HG02798 (cell line): ENCODE results near the gene RGSL1.
"Not testable (repeated sequence)": the region's sequence is repeated elsewhere in the genome, so short reads cannot be mapped to it uniquely, and the experiment has no call there.

ENCODE experiments used
- ATAC-seq: cut with Tn5 transposase; IDR thresholded peaks from one replicate; pipeline ENCODE4 v1.9.1; 2021; ENCODE audit warnings: mild to moderate bottlenecking; ENCODE audit not compliant: unreplicated experiment, poor library complexity

Gene RGSL1

DNA sequence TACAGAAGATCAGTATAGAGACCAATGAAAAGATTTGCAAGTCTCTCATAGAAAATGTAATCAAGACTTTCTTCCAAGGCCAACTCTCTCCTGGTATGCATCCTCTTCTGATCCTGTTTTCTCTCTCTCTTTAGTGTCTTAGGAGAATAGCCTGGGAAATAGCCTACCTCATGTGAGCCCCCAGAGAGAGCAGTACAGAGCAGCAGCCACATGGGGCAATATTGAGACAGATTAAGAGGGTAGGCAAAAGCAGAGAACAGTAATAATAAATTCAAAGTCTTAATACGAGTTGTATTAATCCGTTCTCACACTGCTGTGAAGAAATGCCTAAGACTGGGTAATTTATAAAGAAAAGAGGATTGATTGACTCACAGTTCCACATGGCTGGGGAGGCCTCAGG is 77.7 kb downstream of the RGSL1 start:
- ATAC-seq = no peak

DNA sequence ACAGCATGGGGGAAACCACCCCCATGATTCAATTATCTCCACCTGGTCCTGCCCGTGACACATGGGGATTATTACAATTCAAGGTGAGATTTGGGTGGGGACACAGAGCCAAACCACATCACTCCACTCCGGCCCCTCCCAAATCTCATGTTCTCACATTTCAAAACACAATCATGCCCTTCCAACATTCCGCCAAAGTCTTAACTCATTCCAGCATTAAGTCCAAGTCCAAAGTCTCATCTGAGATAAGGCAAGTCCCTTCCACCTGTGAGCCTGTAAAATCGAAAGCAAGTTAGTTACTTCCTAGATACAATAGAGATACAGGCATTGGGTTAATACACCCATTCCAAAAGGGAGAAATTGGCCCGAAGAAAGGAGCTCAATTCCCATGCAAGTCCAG is 78.3 kb downstream of the RGSL1 start:
- not testable (repeated sequence) for ATAC-seq

DNA sequence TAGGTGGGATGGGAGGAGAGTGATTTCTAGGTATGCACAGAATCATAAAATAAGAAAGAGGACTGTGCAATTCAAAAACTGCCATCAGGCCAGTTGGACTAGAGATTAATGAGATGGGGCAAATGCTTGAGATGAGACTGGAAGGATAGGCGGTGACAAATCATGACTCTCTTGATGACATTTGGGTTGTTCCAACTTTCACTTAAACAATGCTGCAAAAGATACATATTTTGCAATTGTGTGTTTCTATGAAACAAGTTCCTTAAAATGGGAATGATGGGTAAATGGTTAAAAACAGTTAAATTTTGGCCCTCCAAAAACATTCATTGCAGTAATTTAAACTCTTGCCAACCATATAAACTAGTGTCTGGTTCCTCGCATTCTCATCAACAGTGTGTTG is 84.0 kb downstream of the RGSL1 start:
- no peak for ATAC-seq

DNA sequence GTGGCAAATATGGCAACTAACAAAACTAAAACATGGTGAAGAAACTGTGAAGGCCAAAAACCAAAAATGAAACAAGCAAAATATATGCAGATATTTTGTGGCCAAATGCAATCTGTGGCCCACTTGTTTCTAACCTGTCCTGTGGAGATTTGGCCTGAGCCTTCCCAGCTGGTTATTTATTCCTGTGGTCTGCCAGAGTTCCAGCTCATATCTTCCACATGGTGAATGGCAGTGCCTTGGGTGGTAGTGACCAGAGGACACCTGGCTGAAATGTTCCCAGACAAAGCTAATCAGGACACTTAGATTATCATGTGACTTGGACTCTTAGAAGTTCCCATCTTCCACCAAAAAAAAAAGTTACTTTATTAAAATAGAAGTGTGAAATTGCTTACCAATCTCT is 99.4 kb downstream of the RGSL1 start:
- ATAC-seq = no peak

DNA sequence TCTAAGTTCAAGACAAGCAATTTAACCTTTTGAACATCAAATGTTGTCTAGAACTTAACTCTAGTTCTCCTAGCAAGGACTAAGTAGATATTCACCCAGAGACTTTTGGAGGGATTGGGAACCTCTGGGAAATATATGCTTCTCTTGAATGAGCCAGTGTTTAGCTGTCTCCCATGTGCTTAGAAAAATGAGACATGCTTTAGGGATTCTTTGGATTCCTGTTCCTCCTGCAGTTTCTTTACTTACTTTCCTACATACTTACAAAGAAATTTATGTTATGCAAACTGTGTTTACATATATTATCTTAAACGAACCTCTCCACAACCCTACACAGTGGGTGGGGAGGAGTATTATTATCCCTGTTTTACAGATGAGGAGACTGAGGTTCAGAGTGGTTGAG is 99.9 kb downstream of the RGSL1 start:
- ATAC-seq = no peak

DNA sequence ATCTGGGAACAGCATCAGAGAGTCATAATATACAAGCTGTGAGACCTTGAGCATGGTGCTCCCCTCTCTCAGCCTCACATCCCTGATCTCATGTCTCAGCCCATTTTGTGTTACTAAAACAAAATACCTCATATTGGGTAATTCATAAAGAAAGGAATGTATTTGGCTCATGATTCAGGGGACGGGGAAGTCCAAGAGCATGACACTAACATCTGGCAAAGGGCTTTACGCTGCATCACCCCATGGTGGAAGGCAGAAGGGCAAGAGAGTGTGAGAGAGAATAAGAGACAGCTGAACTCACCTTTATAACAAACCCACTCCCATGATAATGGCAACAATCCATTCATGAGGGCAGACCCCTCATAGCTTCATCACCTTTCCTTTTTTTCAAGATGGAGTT is 102.6 kb downstream of the RGSL1 start:
- ATAC-seq = no peak

DNA sequence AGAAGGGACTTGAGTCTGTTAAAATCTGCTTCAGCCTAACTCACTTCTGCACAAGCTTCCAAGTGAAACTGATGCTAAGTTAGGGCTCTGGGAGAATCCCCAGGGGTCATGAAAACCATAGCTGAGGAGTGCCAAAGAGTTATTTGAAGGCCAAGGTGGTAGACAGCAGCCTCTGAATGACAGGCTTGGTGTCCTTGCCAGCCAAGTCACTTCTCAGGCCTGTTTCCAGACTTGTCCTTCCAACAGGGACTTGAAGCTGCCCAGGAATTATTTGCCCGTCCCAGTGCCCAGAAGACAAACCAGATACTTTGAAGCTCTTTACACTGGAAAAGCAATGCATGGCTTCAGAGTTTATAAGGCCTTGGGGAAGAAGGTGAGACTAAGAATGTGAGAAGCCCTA is 105.5 kb downstream of the RGSL1 start:
- no peak for ATAC-seq

DNA sequence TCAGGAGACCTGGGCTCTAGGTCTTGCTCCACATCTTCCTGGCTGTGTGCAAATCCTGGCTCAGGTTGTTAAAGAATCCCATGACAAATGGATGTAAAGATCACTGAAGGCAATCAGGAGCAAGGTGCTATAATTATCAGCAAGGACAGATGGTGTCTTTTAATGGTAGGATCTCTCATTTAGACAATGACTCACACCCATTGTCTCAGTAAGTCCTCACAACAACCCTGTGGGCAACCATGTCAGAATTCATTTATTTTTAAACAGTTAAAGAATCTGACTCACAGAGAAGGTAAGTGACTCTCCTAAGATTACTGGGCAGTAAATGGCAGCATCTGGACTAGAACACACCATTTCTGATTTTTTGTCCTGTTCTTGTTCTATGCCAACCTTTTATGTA is 106.3 kb downstream of the RGSL1 start:
- ATAC-seq = no peak

DNA sequence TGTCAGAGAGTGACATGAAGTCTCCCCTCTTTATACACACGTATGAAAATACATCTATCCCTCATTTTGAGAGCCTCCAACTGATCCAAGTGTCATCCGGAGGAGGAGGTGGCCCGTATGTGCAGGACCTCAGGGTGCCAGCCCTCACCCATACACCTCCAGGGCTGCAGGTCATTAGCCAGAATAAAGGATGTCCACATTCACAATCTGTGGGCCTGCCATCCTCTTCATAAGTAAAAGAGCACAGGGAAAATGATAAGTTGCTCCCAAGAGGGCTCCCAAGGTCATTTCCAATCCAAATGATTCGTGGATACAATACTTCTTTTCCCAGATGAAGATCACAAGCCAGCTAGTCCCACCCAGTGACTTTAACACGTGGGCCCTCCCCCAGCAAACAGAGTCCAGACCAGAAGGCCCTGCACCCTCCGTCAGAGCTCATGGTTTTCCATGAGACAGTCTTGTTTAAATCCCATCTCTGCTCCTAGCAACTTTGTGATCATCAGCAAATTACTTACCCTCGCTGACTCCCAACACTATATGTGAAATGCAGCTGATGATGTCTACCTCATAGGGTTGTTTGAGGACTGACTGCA is 110.5 kb downstream of the RGSL1 start:
- no peak for ATAC-seq

DNA sequence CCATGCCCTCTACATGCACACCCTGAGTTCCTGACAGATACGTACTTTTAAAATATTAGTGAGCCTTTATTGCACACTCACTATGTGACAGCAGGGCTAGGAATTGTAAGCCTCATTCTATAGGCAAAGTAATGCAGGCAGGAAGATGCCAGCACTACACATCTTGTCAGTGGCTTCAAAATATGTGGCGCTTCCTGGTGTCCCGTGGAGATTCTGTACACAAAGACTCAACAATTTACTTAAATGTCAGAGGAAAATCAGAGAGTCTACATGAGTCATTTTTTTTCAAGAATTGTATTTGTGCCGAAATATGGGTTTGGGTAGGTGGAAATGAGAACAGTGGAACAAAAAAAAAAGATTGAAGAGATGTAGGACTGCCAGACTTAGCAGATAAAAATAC is 111.5 kb downstream of the RGSL1 start:
- no peak for ATAC-seq

DNA sequence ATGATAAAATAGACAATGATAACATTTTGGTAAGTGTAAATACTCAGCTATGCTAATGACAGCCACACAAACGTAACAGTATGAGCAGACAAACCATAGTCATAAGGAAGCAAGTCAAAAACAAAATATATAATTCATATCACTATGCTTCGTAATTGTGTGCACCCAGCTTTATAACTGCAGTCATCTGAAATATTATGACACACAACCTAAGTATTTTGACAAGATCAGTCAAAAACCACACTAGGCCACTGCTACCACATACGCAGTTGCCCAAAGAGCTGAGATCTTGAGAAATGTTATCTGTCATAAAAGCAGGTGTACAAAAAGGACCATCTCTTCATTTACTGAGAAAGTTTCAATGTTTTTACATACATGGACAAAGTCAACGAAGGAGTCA is 113.1 kb downstream of the RGSL1 start:
- ATAC-seq = no peak

DNA sequence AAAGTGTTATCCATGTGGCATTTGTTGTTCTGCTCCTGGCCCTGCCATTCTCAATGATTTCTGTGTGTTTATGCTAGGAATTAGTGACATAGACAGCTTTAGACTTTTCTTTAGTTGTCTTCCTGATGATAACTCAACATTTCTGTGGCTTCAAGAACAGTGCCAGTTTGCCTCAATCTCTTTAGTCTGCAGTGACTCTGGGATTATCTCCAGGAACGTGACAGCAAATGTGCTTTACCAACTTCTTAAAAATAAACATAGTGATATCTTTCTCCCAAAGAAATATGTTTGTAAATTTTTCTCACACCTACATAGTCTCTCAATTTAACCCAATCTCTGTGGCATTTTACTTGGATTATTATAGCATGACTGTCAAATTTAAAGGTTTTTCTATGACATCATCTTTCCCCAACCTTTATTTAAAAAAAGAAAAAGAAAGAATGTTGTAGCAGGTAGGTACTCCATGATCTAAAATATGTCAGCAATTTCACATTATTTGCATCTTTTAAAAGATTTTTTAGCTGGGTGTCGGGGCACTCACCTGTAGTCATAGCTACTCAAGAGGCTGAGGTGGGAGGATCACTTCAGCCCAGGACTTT is 114.6 kb downstream of the RGSL1 start:
- no peak for ATAC-seq

DNA sequence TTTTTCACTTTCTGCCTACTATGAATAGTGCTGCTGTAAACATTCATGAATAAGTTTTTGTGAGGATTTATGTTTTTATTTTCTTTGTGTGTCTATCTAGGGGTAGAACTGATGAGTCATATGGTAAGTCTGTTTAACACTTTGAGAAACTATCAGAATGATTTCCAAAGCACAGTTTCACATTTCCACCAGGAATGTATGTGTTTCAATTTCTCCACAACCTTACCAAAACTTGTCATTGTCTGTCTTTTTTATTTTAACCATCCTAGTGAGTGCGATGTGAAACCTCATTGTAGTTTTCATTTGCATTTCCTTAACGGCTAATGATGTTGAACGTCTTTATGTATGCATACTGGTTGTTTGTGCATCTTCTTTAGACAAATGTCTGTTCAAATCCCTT is 115.6 kb downstream of the RGSL1 start:
- no peak for ATAC-seq

DNA sequence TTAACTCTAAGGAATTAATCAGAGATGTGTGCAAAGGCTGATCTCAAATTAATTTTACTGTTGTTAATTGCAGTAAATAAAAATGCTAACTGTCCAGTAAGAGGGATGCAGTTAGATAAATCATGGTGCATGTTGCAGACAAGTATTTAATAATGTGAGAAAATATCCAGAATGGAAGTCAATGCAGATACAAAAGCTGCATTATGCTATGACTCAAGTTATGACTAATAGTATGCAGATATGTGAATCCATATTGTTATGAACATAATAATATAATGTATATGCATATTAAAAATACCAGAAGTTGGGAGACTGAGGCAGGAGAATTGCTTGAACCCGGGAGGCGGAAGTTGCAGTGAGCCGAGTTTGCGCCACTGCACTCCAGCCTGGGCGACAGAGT is 117.7 kb downstream of the RGSL1 start:
- no peak for ATAC-seq

DNA sequence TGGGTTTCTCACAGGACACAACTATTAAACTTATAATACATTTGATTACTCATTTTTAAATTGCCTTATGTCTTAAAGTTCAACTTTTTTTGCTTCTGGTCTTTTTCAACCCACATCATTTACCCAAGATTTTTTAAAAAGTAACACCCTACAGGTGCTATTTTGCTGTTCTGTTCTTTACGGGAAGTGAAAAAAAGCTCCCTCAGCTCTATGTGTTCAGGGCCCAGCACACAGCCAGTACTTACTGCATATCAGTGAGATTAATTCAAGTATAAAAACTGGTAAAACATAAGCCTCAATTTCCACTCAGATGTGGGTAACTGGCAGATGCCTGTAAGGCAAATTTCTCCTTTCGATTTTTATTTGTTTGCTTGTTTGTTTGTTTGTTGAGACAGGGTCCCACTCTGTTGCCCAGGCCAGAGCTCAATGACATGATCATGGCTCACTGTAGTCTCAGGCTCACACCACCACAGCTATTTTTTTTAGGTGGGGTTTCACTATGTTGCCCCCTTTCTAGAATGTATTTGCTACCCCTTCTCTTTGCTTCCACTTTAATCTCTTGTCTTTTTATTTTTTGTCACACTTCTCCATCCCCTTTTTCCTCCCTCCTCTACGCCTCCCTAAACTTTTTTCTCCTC is 118.8 kb downstream of the RGSL1 start:
- peak; percentile 60 for ATAC-seq

DNA sequence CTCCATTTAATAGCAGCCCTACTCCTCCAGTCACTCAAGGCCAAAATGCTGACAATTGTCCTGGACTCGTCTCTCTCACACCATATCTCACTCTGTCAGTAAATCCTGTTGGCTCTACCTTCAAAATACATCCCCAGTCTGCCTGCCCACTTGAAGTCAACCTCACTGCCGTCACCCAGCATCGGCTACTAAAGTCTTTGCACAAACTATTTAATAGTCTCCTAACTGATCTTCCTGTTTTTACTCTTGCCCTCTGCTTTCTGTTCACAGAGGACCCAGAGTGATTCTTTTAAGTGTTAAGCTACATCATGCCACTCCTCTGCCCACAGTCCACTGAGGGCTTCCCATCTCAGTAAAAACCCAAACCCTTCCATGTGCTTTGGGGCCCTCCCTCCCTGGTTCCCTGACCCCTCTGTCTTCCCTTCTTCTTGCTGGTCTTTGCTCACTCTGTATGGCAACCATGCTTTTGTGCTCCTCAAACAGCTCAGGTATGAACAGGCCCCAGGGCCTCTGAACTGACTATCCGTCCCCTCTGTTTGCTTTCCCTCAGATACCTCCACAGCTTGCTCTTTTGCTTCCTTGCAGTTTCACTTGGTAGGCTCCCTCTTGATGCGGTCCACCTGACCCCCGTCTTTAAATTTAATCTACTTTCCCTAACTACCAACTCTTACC is 120.1 kb downstream of the RGSL1 start:
- ATAC-seq = no peak

DNA sequence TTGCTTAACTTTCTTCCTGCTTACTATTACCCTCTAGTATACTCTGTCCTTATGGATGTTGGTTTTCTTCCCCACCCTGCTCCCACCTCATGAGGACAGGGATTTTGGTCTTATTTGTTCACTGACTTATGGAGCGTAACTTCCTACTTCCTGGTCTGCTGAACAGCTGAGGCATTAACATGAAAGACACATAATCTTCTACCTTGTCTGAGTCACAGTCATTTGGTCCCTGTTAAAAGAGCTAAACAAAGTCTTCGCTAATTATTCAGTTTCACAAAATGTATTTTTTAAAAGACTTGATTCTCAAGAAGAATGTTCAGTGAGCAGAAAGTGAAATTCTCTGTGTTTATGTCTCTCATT is 120.6 kb downstream of the RGSL1 start:
- ATAC-seq = no peak

DNA sequence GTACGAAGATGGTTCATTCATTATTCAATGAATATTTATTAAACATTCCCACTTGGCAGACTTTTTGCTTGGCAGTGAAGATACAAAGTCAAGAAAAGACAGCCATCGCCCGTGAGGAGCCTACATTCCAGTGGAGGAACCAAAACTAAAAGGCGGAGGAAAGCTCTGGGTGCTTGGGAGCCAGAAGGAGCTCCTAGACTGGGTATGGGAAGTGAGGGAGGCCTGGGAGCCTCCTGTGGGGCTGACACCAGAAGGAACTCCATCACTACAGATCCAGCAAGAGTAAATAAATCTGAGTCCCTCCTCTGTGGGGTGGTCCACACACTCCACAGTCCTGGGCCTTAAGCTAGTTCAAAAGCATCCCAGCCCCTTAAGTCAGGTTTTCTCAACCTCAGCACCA is 124.2 kb downstream of the RGSL1 start:
- no peak for ATAC-seq

DNA sequence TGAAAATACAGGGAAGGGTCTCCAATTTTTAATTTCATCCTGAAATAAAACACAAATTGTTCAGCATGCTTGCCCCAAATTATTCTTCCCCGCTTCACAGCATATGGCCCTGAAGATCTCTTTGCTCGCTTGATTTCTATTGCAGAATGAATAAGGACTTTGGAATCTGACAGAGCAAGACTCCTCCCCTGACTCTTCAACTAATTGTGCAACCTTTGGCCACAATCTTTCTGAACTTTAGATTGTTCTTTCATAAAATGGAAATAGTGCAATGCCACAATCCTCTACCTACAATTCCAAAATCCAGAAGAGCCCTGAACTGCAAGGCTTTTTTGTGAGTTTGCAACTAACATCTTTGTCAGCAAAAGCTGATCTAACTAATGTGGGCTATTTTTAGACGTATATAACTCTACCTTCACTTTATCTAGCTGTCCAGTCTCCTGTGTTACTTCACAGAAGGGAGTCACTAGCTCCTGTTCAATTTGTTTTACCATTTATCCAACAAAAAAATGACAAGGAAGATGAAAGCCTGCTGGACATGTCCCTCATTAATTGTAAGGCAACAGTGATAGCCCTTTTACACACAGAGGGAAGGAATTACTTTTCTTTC is 125.7 kb downstream of the RGSL1 start:
- ATAC-seq = no peak

DNA sequence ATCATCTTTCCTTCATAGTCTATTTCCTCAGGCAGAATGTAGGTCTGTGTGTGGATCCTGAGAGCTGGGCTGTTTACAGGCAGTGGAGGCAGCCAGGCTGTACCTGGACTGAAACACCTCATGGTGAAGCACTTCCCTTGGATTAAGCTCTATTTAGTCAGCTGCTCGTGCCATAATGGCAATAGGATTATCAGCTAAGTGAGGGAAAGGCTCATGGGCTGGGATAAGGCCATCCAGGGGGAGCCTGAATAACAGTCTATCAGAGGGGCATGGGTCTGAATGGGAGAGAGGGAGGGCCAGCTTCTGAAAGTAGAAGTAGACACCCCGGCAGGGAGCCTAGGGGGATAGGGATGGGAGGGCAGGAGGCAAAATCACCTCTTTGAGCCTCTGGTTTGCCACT is 130.8 kb downstream of the RGSL1 start:
- no peak for ATAC-seq

DNA sequence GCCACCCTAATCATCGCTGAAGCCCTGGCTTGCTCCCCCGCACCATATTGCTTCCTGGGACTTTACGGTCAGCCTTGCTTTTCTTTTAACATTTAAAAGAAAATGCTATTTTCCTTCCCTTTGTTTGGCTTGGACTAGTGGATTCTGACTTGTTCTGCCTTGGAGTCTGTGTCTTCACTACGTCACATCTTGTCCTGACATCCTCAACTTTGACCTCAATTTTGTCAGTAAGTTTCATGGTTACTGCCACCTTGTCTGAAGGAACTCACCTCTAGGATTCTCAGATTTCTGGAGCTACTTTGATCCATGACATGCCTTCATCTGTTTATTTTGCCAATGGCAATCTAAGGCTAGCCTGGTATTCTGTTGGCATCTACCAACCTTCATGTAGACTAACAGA is 134.8 kb downstream of the RGSL1 start:
- ATAC-seq = no peak
